ENCODE results near the gene NOL4L. TPM values are rescaled to one million over a fixed set of nuclear protein-coding genes. Genes with fewer than 3 reads are reported as not detected.

The NOL4L gene
- total RNA-seq, 1 donor from 2014 or later, result 11.9 TPM

DNA sequence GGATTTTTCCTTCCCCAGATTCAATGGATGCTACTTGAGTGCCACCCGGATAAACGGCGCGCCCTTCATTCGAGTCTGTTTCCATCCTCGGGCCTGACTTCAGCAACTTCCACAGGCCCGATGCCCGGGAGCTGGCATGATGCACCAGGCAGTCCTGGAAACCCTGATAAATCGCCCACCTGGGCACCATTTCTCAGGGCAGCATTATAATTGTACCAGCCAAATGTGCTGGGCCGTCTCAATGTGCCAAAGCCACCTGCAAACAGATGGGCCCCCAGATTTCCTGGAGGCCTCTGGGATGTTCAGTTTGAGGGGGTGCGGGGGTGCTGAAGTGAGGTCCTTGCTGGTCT lies 65.8 kb downstream of the NOL4L start:
- Histone ChIP-seq H3K4me2 (no peak overlapping the region), H3K9ac (no peak overlapping the region), H3K27me3 (no peaks in the 10 kb centered on the region), H4K20me1 (ENCODE audit: low read depth) (peaks cover 5% of the 10 kb centered on the region), H2AFZ (replicated peaks) (no peak overlapping the region), H3K27ac (no peak overlapping the region), H3K4me3 (no peak overlapping the region), H3F3A (ENCODE audit: low read depth) (no peaks in the 10 kb centered on the region), H3K9me3 (ENCODE audit: low read depth) (no peaks in the 10 kb centered on the region), H3K36me3 (no peaks in the 10 kb centered on the region), H3K79me2 (ENCODE audit: low read depth) (no peaks in the 10 kb centered on the region), H3K4me1 (peaks cover 37% of the 10 kb centered on the region)
- no peak overlapping the region for H3K4me3 Mint-ChIP-seq
- TF ChIP-seq EZH2phosphoT487 (IDR thresholded peaks at IDR 0.05) (no peak), EZH2 (IDR thresholded peaks at IDR 0.05) (no peak)
- TF ChIP-seq, protein P1, sequence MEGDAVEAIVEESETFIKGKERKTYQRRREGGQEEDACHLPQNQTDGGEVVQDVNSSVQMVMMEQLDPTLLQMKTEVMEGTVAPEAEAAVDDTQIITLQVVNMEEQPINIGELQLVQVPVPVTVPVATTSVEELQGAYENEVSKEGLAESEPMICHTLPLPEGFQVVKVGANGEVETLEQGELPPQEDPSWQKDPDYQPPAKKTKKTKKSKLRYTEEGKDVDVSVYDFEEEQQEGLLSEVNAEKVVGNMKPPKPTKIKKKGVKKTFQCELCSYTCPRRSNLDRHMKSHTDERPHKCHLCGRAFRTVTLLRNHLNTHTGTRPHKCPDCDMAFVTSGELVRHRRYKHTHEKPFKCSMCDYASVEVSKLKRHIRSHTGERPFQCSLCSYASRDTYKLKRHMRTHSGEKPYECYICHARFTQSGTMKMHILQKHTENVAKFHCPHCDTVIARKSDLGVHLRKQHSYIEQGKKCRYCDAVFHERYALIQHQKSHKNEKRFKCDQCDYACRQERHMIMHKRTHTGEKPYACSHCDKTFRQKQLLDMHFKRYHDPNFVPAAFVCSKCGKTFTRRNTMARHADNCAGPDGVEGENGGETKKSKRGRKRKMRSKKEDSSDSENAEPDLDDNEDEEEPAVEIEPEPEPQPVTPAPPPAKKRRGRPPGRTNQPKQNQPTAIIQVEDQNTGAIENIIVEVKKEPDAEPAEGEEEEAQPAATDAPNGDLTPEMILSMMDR (IDR thresholded peaks at IDR 0.05), result no peak
- no peak overlapping the region for H3K27ac Mint-ChIP-seq
- peaks cover 6% of the 10 kb centered on the region for H3K36me3 Mint-ChIP-seq
- peaks cover 21% of the 10 kb centered on the region for H3K27me3 Mint-ChIP-seq (ENCODE audit: insufficient read depth, low read depth)
- no peak for DNase-seq (ENCODE audit: low spot score)
- peaks cover 3% of the 10 kb centered on the region for H3K9me3 Mint-ChIP-seq
- peaks cover 75% of the 10 kb centered on the region for H3K4me1 Mint-ChIP-seq

DNA sequence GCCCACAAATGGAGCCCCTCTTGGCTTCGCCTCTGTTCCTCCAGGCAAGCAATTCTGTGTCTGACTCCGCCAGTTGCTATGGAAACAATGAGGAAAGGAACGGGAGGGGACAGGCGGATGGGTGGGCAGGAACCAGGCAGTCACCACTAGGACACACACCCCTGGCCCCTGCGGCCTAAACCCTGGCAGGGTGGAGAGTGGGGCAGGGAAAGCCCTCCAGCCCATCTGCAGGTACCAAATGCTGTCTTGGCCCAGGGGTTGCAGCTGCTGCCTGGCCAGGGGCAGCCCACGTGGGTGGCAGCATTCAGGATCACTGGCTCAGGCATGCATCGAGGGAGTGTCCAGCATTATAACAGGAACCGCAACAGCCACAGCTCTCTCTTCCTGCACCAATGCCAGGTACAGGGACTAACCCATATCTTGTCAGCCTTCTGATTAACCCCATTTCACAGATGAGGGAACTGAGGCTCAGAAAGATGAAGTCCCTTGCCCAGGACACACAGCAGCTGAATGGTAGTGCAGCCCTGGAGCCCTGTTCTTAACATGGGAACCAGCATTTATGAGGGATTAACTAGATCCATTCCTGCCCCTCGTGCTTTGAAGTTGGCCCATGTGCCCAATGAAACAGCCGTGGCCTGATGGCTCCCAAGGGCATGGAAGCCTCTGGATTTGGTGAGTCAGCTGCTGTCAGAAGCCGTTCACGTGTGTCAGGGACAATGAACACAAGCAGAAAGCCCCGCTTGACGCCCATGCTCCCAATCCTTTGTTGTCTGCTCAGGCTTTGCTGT lies 66.3 kb downstream of the NOL4L start:
- Histone ChIP-seq H3F3A (ENCODE audit: low read depth) (no peaks in the 10 kb centered on the region), H3K79me2 (ENCODE audit: low read depth) (no peaks in the 10 kb centered on the region), H3K27ac (no peak overlapping the region), H4K20me1 (ENCODE audit: low read depth) (peaks cover 5% of the 10 kb centered on the region), H3K27me3 (no peaks in the 10 kb centered on the region), H2AFZ (replicated peaks) (no peak overlapping the region), H3K36me3 (no peaks in the 10 kb centered on the region), H3K9ac (no peak overlapping the region), H3K4me2 (peak overlapping the region; percentile 21), H3K4me3 (no peak overlapping the region), H3K9me3 (ENCODE audit: low read depth) (no peaks in the 10 kb centered on the region), H3K4me1 (peaks cover 31% of the 10 kb centered on the region)
- peaks cover 3% of the 10 kb centered on the region for H3K9me3 Mint-ChIP-seq
- H3K27ac Mint-ChIP-seq, result peak overlapping the region; percentile 60
- peaks cover 19% of the 10 kb centered on the region for H3K27me3 Mint-ChIP-seq (ENCODE audit: insufficient read depth, low read depth)
- peak; percentile 72 for DNase-seq (ENCODE audit: low spot score)
- H3K36me3 Mint-ChIP-seq, result peaks cover 6% of the 10 kb centered on the region
- H3K4me3 Mint-ChIP-seq, result peak overlapping the region; percentile 55
- TF ChIP-seq, protein P1 (IDR thresholded peaks at IDR 0.05), result no peak
- no peak for TF ChIP-seq EZH2phosphoT487 (IDR thresholded peaks at IDR 0.05)
- TF ChIP-seq EZH2 (IDR thresholded peaks at IDR 0.05), result no peak
- H3K4me1 Mint-ChIP-seq, result peaks cover 69% of the 10 kb centered on the region

DNA sequence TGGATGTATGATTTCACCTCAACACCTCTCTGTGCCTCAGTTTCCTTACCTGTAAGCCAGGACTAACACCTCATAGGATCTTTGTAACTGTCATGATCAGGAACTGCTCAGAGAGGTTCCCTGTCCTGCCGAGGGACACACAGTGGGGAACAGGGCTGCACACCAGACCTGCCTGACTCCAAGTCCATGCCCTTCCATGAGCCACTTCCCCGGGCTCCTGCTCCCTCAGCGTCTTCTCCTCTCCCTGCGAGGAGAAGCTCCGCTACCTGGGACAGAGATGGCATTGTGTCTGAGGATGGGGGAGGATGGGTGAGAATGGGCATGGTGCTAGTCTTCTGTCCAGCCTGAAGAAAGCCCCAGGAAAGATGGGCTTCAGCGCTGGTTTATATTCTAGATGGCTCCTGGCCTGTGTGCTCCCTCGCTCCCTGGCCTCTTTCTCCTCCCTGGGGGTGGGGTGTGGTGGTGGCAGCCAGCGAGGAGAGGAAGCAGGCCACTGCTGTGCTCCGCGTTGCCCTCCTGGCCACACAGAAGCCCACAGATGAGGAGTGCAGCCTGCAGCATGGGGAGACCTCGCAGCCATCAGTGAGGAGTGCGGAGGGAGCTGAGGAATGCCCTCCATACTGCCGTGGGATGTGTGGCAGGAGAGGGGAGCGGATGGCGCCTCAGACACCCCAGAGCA lies 67.1 kb downstream of the NOL4L start:
- Histone ChIP-seq H3K9me3 (ENCODE audit: low read depth) (no peaks in the 10 kb centered on the region), H3F3A (ENCODE audit: low read depth) (no peaks in the 10 kb centered on the region), H3K4me1 (peaks cover 24% of the 10 kb centered on the region), H3K79me2 (ENCODE audit: low read depth) (no peaks in the 10 kb centered on the region), H3K4me2 (peak overlapping the region; percentile 21), H4K20me1 (ENCODE audit: low read depth) (peaks cover 5% of the 10 kb centered on the region), H2AFZ (replicated peaks) (no peak overlapping the region), H3K27me3 (no peaks in the 10 kb centered on the region), H3K4me3 (no peak overlapping the region), H3K27ac (no peak overlapping the region), H3K36me3 (no peaks in the 10 kb centered on the region), H3K9ac (no peak overlapping the region)
- Mint-ChIP-seq H3K9me3 (peaks cover 3% of the 10 kb centered on the region), H3K4me1 (peaks cover 64% of the 10 kb centered on the region), H3K27ac (peak overlapping the region; percentile 60), H3K4me3 (peak overlapping the region; percentile 55), H3K27me3 (ENCODE audit: insufficient read depth, low read depth) (peaks cover 19% of the 10 kb centered on the region), H3K36me3 (peaks cover 6% of the 10 kb centered on the region)
- TF ChIP-seq EZH2 (IDR thresholded peaks at IDR 0.05) (no peak), EZH2phosphoT487 (IDR thresholded peaks at IDR 0.05) (no peak)
- TF ChIP-seq, protein P1 (IDR thresholded peaks at IDR 0.05), result no peak
- no peak for DNase-seq (ENCODE audit: low spot score)

All from neural progenitor cell (in vitro differentiated cells).